ENCODE measurements around the gene AUTS2. TPM values are rescaled to one million over a fixed set of nuclear protein-coding genes. Genes with fewer than 3 reads are reported as not detected.

The AUTS2 gene
- total and polyA plus RNA-seq, 10 of the 15 experiments (the other 5 are each of a cell fraction or from before 2014, with no cell fraction given), result 6.4 to 55.6 (median 21.6) TPM

DNA sequence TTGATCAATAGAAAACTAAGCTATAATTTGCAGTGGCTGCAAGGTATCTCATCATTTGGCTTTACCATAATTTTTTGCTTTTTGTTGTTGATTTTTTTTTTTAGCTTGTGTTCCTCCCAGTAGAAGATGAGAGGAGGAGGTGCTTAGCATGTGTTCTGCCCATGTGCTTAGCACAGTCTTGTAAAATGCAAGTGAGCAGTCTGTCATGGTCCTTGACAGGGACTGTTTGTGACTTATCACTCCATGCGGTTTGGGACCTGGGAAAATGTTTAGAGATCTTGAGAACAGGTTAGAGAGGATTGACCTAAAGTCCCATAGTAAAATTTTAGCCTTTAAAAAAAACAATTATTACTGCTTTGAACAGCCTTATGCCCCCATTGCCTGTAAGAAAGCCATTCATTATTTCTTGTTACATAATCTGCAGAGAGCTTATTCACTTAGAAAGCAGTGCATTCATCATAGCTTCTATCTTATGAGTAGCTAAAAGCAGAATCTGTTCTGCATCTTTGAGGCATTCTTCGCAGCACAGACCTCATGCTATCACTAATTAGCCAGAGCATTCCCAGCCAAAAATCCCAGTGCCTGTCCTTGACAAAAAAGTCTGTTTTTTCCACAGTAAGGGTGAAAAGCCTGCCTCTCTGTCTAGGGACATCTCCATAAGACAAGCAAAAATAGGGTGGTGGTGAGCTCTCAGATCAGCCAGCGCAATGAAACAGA is 784.9 kb downstream of the AUTS2 start:
- Histone ChIP-seq H4K20me1 (ENCODE audit: control insufficient read depth, insufficient read depth) (no peaks in the 10 kb centered on the region), H3K4me1 (ENCODE audit: control insufficient read depth, insufficient read depth, low read length) (no peaks in the 10 kb centered on the region), H2AFZ (ENCODE audit: control insufficient read depth, low read depth, low read length) (no peak overlapping the region), H3K9me3 (replicated peaks; ENCODE audit: control insufficient read depth, insufficient read depth, low read length) (no peaks in the 10 kb centered on the region), H3K27me3 (replicated peaks in 1 of 2; ENCODE audit: control insufficient read depth in 2 of 2, insufficient read depth in 2 of 2, low read length in 1 of 2) (no peaks in the 10 kb centered on the region), H3K9ac (ENCODE audit: control insufficient read depth, insufficient read depth, low read length) (no peak overlapping the region), H3K79me2 (ENCODE audit: control insufficient read depth, insufficient read depth, low read length) (no peaks in the 10 kb centered on the region), H3K4me2 (ENCODE audit: control insufficient read depth, insufficient read depth) (no peak overlapping the region), H3K36me3 (ENCODE audit: control insufficient read depth in 2 of 2, insufficient read depth in 2 of 2, low read length in 1 of 2) (no peaks in the 10 kb centered on the region), H3K27ac (ENCODE audit: control insufficient read depth, insufficient read depth) (no peak overlapping the region), H3K4me3 (no peak overlapping the region)
- ChIA-PET POLR2A (no interaction called here), CTCF (interaction anchor here (1.1 kb wide), 1 partner anchor 76 kb away, joined by 3 read pairs; no protein-coding TSS in a partner anchor), SMC1A (ENCODE audit: uncharacterized antibody, unreplicated experiment) (interaction anchor here (0.9 kb wide), 1 partner anchor 96 kb away, joined by 3 read pairs; no protein-coding TSS in a partner anchor), RAD21 (ENCODE audit: unreplicated experiment) (no interaction called here)
- no TSS peak for BruUV-seq (replicated peaks)
- in situ Hi-C loops (cut with MboI), result no loop called here
- ATAC-seq (no peak), FAIRE-seq (no peak), DNase-seq (ENCODE audit: low read depth, low spot score) (no peak)
- intact Hi-C loops (cut with micrococcal nuclease; ENCODE audit: unreplicated experiment), result no loop called here
- WGBS (ENCODE audit: insufficient coverage, insufficient replicate concordance, low lambda C conversion rate, missing lambda C conversion rate), result 34% methylated on average over 3 of the region's 3 CpGs
- TF ChIP-seq KDM1A (IDR thresholded peaks at IDR 0.05; ENCODE audit: borderline replicate concordance), result no peak

DNA sequence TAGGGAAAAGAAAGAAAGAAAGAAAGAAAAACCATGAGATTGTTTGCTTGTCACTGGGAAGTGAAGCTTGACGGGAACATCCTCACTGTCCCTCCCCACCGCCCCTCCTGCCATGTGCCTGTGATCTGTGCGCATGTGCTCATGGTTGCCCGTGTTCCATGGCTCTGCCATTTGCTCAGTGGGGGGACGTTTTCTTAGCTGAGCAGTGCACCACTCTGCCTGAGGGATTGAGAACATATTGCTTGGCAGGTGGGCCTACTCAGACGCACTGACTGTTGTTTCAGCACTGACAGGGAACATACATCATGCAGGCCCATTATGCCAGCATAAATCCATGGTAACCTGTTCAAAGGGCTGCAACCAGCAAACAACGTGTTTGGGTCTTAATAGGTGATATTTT is 785.7 kb downstream of the AUTS2 start:
- intact Hi-C loops (cut with micrococcal nuclease; ENCODE audit: unreplicated experiment), result no loop called here
- Histone ChIP-seq H3K4me3 (no peak overlapping the region), H3K9ac (ENCODE audit: control insufficient read depth, insufficient read depth, low read length) (no peak overlapping the region), H3K27me3 (replicated peaks in 1 of 2; ENCODE audit: control insufficient read depth in 2 of 2, insufficient read depth in 2 of 2, low read length in 1 of 2) (no peaks in the 10 kb centered on the region), H3K79me2 (ENCODE audit: control insufficient read depth, insufficient read depth, low read length) (no peaks in the 10 kb centered on the region), H3K4me1 (ENCODE audit: control insufficient read depth, insufficient read depth, low read length) (no peaks in the 10 kb centered on the region), H2AFZ (ENCODE audit: control insufficient read depth, low read depth, low read length) (no peak overlapping the region), H3K4me2 (ENCODE audit: control insufficient read depth, insufficient read depth) (no peak overlapping the region), H3K36me3 (ENCODE audit: control insufficient read depth in 2 of 2, insufficient read depth in 2 of 2, low read length in 1 of 2) (no peaks in the 10 kb centered on the region), H3K27ac (ENCODE audit: control insufficient read depth, insufficient read depth) (no peak overlapping the region), H4K20me1 (ENCODE audit: control insufficient read depth, insufficient read depth) (no peaks in the 10 kb centered on the region), H3K9me3 (replicated peaks; ENCODE audit: control insufficient read depth, insufficient read depth, low read length) (no peaks in the 10 kb centered on the region)
- CTCF ChIA-PET, result no interaction called here
- SMC1A ChIA-PET (ENCODE audit: uncharacterized antibody, unreplicated experiment), result no interaction called here
- RAD21 ChIA-PET (ENCODE audit: unreplicated experiment), result no interaction called here
- BruUV-seq (replicated peaks), result no TSS peak
- in situ Hi-C loops (cut with MboI), result no loop called here
- no peak for DNase-seq (ENCODE audit: low read depth, low spot score)
- POLR2A ChIA-PET, result interaction anchor here (1.2 kb wide), 1 partner anchor 168 kb away, joined by 3 read pairs; no protein-coding TSS in a partner anchor
- no peak for ATAC-seq
- 45% methylated on average over 7 of the region's 7 CpGs for WGBS (ENCODE audit: insufficient coverage, insufficient replicate concordance, low lambda C conversion rate, missing lambda C conversion rate)
- FAIRE-seq, result no peak
- no peak for TF ChIP-seq GABPA (IDR thresholded peaks at IDR 0.05; ENCODE audit: low read depth)
- TF ChIP-seq RAD21 (IDR thresholded peaks at IDR 0.05; ENCODE audit: insufficient read depth, low read depth, low read length), result no peak
- no peak for TF ChIP-seq POLR2AphosphoS2 (IDR thresholded peaks at IDR 0.05; ENCODE audit: low read depth, low read length)
- TF ChIP-seq NR2C1 (IDR thresholded peaks at IDR 0.05), result no peak
- TF ChIP-seq CBX3 (IDR thresholded peaks at IDR 0.05; ENCODE audit: borderline replicate concordance, low read depth), result no peak
- no peak for TF ChIP-seq MXI1 (IDR thresholded peaks at IDR 0.05; ENCODE audit: low read depth, low read length)
- TF ChIP-seq, protein P1, sequence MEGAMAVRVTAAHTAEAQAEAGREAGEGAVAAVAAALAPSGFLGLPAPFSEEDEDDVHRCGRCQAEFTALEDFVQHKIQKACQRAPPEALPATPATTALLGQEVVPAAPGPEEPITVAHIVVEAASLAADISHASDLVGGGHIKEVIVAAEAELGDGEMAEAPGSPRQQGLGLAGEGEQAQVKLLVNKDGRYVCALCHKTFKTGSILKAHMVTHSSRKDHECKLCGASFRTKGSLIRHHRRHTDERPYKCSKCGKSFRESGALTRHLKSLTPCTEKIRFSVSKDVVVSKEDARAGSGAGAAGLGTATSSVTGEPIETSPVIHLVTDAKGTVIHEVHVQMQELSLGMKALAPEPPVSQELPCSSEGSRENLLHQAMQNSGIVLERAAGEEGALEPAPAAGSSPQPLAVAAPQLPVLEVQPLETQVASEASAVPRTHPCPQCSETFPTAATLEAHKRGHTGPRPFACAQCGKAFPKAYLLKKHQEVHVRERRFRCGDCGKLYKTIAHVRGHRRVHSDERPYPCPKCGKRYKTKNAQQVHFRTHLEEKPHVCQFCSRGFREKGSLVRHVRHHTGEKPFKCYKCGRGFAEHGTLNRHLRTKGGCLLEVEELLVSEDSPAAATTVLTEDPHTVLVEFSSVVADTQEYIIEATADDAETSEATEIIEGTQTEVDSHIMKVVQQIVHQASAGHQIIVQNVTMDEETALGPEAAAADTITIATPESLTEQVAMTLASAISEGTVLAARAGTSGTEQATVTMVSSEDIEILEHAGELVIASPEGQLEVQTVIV (IDR thresholded peaks at IDR 0.05; ENCODE audit: borderline replicate concordance, partially characterized antibody), result no peak
- no peak for TF ChIP-seq RFX5 (IDR thresholded peaks at IDR 0.05; ENCODE audit: low read depth, low read length)
- no peak for TF ChIP-seq GATAD2B (conservative IDR thresholded peaks at IDR 0.05; ENCODE audit: low read depth)
- TF ChIP-seq MTA3 (IDR thresholded peaks at IDR 0.05; ENCODE audit: borderline replicate concordance, low read length), result no peak
- no peak for TF ChIP-seq CHD2 (IDR thresholded peaks at IDR 0.05; ENCODE audit: borderline replicate concordance, low read depth, low read length)
- TF ChIP-seq SREBF2 (IDR thresholded peaks at IDR 0.05; ENCODE audit: low read length), result no peak
- TF ChIP-seq SMARCA5 (IDR thresholded peaks at IDR 0.05), result no peak
- TF ChIP-seq CREM (IDR thresholded peaks at IDR 0.05; ENCODE audit: low read depth), result no peak
- TF ChIP-seq CHD1 (IDR thresholded peaks at IDR 0.05; ENCODE audit: low read depth, low read length), result no peak
- no peak for TF ChIP-seq RUNX3 (IDR thresholded peaks at IDR 0.05; ENCODE audit: low read length)

Measured in GM12878 (cell line).